ENCODE results near the gene SERPINB1. TPM values are rescaled to one million over a fixed set of nuclear protein-coding genes. Genes with fewer than 3 reads are reported as not detected.

Gene SERPINB1
- total RNA-seq, 1 experiment from 2014 or later: 73.2 TPM

- Histone ChIP-seq H3K9ac (ENCODE audit: low read length) (peak overlapping the region; percentile 73), H3K9me3 (ENCODE audit: control insufficient read depth in 1 of 2, insufficient read depth in 1 of 2, low read depth in 1 of 2, low read length in 2 of 2) (no peaks in the 10 kb centered on the region), H3K36me3 (ENCODE audit: control insufficient read depth in 1 of 2, insufficient read depth in 2 of 2, low read length in 2 of 2) (peaks cover 0 to 5% of the 10 kb centered on the region in 2 experiments; a peak in 1 of 4 replicates), H3K9me2 (ENCODE audit: insufficient read depth) (no peaks in the 10 kb centered on the region), H2AFZ (ENCODE audit: low read depth, low read length, poor library complexity, severe bottlenecking) (no peak overlapping the region), H3K27ac (ENCODE audit: low read depth, low read length) (peak overlapping the region; percentile 64), H3K4me1 (ENCODE audit: control insufficient read depth in 1 of 2, insufficient read depth in 2 of 2, low read length in 2 of 2) (peaks cover 60 to 83% of the 10 kb centered on the region in 2 experiments), H3K4me2 (ENCODE audit: low read length) (peak overlapping the region; percentile 96), H4K20me1 (ENCODE audit: insufficient read depth) (no peaks in the 10 kb centered on the region), H3K79me2 (ENCODE audit: insufficient read depth, low read length) (peaks cover 10% of the 10 kb centered on the region; the same call in 1 of the 2 replicates), H3K4me3 (replicated peaks in 1 of 2; ENCODE audit: low read depth in 1 of 2, low read length in 2 of 2) (peak overlapping the region; percentile 70 to 71), H3K27me3 (ENCODE audit: insufficient read depth, low read length) (no peaks in the 10 kb centered on the region)
- ChIA-PET CTCF (interaction anchor here (1.0 to 1.7 kb wide), 5 partner anchors 51 to 225 kb away, joined by 3 to 20 read pairs (median 4); no protein-coding TSS in a partner anchor), RAD21 (ENCODE audit: low non-redundant PET in 1 of 2, low total read pairs in 2 of 2, uncharacterized antibody in 2 of 2, unreplicated experiment in 2 of 2) (interaction anchor here (0.8 to 1.2 kb wide), 2 partner anchors 51 to 69 kb away, joined by 3 to 6 read pairs; no protein-coding TSS in a partner anchor), POLR2A (interaction anchor here (0.6 to 2.3 kb wide), 27 partner anchors 9 to 224 kb away, joined by 3 to 22 read pairs (median 5); no protein-coding TSS in a partner anchor)
- no peak for DNase-seq (ENCODE audit: low read depth, low spot score)
- no peak for ATAC-seq
- intact Hi-C loops (cut with micrococcal nuclease): loop anchor here (1.0 kb wide), 1 partner anchor 32 kb away; no protein-coding TSS in a partner anchor
- BruUV-seq (replicated peaks): no TSS peak
- TF ChIP-seq SRF (IDR thresholded peaks at IDR 0.05; ENCODE audit: low read depth) (no peak), EZH2 (IDR thresholded peaks at IDR 0.05) (no peak), POLR2AphosphoS5 (IDR thresholded peaks at IDR 0.05; ENCODE audit: low read depth, low read length) (no peak), YY1 (IDR thresholded peaks at IDR 0.05; ENCODE audit: extremely low read depth, insufficient replicate concordance, low read depth, low read length) (no peak), FOSL1 (IDR thresholded peaks at IDR 0.05; ENCODE audit: low read depth) (no peak), RAD21 (IDR thresholded peaks at IDR 0.05; ENCODE audit: low read depth) (no peak)
- TF ChIP-seq, protein P1, sequence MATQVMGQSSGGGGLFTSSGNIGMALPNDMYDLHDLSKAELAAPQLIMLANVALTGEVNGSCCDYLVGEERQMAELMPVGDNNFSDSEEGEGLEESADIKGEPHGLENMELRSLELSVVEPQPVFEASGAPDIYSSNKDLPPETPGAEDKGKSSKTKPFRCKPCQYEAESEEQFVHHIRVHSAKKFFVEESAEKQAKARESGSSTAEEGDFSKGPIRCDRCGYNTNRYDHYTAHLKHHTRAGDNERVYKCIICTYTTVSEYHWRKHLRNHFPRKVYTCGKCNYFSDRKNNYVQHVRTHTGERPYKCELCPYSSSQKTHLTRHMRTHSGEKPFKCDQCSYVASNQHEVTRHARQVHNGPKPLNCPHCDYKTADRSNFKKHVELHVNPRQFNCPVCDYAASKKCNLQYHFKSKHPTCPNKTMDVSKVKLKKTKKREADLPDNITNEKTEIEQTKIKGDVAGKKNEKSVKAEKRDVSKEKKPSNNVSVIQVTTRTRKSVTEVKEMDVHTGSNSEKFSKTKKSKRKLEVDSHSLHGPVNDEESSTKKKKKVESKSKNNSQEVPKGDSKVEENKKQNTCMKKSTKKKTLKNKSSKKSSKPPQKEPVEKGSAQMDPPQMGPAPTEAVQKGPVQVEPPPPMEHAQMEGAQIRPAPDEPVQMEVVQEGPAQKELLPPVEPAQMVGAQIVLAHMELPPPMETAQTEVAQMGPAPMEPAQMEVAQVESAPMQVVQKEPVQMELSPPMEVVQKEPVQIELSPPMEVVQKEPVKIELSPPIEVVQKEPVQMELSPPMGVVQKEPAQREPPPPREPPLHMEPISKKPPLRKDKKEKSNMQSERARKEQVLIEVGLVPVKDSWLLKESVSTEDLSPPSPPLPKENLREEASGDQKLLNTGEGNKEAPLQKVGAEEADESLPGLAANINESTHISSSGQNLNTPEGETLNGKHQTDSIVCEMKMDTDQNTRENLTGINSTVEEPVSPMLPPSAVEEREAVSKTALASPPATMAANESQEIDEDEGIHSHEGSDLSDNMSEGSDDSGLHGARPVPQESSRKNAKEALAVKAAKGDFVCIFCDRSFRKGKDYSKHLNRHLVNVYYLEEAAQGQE (IDR thresholded peaks at IDR 0.05; ENCODE audit: low read depth): no peak
Observed at GRCh38 chr6:2842139-2842552, 483 bp upstream of the SERPINB1 start.
